Cardiac fibroblast (primary cell): ENCODE measurements around the gene SHC1.

ENCODE experiments used
- DNase-seq, 2 donors: peaks; one replicate each; pipeline versions ENCODE4 v3.0.0 to v3.0.0-alpha.2; 2010; ENCODE audit warnings: low read depth in 2 of 2
- H3K4me3 ChIP-seq, 2 donors: replicated peaks in 1 of 2; 1 replicate in 1 of 2; 2 replicates in 1 of 2; pipeline ENCODE4 v1.5.1; 2011; ENCODE audit warnings: low read depth in 2 of 2, low read length in 2 of 2, mild to moderate bottlenecking in 2 of 2, moderate library complexity in 1 of 2
- TF ChIP-seq, protein P1 (sequence below): IDR thresholded peaks from one replicate; pipeline ENCODE4 v1.5.1; 2011; ENCODE audit warnings: low read depth, mild to moderate bottlenecking, low read length, inconsistent platforms

The SHC1 gene

DNA sequence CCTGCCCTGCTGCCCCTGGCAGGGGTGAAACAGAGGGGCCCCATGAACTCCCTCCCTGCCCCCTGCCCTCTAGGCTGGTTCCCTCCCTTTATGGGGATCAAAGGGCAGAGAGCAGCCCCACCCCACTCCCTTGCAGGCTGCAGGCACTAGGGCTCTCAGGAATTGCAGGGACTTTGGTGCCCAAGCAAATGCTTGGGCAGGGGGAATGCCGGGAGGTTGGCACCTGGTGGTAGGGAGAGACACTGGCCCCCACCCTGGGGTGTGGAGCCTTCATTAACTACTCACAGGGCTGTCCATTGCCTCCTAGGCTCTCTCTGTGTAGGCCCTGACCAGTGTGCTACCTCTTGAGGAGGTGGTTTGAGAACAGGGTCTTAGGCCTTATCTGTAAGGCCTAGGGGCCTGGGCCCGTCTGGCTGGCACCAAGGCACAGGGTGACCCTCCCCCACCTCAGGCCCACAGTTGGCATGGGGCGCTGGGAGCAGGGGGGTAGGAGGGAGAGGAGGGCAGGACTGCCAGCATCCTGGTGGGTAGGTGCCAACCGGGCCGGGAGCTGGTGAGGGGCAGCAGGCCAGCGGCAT lies 36.8 kb upstream of the SHC1 start:
- DNase-seq = no peak
- TF ChIP-seq, protein P1, sequence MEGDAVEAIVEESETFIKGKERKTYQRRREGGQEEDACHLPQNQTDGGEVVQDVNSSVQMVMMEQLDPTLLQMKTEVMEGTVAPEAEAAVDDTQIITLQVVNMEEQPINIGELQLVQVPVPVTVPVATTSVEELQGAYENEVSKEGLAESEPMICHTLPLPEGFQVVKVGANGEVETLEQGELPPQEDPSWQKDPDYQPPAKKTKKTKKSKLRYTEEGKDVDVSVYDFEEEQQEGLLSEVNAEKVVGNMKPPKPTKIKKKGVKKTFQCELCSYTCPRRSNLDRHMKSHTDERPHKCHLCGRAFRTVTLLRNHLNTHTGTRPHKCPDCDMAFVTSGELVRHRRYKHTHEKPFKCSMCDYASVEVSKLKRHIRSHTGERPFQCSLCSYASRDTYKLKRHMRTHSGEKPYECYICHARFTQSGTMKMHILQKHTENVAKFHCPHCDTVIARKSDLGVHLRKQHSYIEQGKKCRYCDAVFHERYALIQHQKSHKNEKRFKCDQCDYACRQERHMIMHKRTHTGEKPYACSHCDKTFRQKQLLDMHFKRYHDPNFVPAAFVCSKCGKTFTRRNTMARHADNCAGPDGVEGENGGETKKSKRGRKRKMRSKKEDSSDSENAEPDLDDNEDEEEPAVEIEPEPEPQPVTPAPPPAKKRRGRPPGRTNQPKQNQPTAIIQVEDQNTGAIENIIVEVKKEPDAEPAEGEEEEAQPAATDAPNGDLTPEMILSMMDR = no peak
- no peak overlapping the region for H3K4me3 ChIP-seq

DNA sequence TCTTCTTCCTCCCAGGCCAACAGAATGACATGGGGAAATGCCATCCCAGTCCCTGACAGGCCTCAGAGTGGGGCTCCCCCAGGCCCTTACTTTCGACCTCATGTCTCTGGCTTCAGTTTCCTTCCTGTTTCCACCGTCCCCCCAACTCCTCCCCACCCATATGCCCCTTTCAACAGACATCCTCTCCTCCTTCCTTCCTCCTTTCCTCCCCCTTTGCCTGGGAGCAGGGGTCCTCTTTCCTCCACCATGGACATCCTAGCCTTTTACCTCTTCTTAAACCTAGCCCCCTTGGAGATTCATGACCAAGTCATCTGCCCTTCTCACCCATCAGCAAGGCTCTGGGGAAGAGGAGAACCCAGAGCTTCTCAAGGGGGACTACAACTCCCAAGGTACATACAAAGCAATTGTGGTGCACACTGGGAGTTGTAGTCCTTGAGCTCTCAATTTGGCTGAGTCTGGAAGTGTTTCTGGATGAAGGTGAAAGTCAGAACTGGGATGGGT lies 36.1 kb upstream of the SHC1 start:
- TF ChIP-seq, protein P1 = no peak
- peak; percentile 39 to 51 for DNase-seq
- H3K4me3 ChIP-seq = no peak overlapping the region

GRCh38 chr1:155005076-155006011 lies 34.8 kb upstream of the SHC1 start:
- H3K4me3 ChIP-seq = no peak overlapping the region
- TF ChIP-seq, protein P1 = no peak
- DNase-seq = peak in 1 of 2 donors; percentile 47

DNA sequence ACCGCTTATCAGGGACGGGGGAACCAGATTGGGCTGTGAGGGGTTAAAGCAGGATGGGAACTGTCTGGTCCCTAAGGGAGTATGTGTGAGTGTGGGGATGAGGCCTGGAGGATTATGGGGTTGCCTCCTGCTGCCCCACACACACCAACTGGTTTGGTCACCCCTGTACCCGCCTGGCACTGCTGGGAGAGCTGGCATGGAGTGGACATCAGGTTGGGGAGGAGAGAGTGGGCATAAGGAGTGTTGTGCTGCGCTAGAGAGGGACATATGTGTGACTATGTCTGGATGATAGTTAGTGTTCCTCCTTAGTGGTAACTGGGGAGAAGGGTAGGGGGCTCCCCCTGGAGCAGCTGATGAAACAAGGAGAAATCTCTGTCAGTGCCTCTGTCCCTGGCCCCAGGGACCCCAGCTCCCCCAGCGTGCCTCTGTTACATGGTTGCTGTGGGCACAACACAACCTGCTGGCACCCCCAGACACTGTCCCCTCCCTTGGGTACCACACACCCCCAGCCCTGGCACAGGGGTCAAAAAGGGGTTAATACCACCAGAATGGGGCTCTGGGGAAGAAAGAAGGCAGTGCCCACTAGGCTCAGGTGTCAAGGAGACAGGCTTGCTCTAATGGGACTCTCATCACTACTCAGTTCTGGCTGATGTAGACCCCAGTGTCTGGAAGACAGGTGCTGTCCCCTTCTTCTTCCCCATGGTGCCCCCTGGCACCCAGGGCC lies 34.0 kb upstream of the SHC1 start:
- peak overlapping the region; percentile 85 to 88 for H3K4me3 ChIP-seq
- TF ChIP-seq, protein P1 = no peak

DNA sequence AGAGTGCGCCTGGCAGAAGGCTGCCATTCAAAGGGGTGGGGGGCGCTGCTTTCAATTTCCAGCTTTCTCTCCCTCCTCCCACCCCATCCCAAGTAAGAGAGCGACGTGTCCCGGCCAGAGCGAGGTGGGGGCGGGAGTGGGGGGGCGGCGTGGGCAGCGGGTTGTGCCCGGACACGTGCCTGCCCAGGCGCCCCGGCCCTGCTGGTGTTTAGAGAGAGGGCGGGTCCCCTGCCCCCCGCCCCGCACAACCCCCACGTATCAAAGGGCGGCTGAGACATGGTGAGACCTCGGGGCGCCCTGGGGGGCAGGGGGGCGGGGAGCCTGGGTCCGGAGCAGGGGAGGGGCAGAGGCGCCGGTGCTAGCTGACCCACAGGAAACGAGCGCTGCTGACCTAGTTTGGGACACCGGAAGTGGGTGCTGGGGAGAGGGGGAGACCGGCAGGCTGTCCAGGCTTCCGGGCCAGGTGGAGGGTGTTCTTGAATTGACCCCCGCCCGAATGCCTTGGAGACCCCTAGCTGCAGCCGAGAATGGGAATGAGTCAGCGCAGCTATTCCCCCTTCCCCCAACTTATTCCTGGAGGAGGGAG lies 33.3 kb upstream of the SHC1 start:
- peak; percentile 37 to 51 for DNase-seq
- TF ChIP-seq, protein P1 = no peak

More for the DNA sequence above, 34.0 kb upstream of the SHC1 start:
- no peak for DNase-seq

DNA sequence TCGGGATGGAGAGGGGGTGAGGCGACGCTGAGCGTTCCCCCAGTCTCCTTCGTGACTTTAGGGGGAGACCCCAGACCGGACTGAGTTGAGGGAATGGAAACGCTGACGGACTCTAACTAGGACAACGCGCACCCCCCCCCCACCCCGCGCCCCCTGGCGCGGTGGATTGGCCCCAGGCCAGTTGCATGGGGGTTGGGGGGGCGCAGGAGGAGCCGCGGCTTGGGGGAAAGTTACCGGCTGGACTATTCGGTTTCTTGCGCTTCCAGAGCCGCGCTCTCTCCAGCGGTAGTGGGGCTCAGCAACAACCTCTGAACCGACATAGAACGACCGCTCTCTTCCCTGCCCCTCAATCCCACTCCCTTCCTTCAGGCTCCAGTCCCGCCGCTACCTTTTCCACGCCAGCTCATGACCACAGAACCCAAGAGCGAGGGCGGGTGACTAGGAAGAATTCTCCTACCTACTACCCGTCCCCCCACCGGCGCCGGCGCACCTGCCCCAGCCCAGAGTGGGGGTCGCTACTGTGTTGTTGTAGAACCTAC lies 32.7 kb upstream of the SHC1 start:
- TF ChIP-seq, protein P1 = no peak
- peak in 1 of 2 donors; percentile 30 for DNase-seq

More for the DNA sequence above, 33.3 kb upstream of the SHC1 start:
- peak overlapping the region; percentile 85 to 88 for H3K4me3 ChIP-seq

More for the DNA sequence above, 32.7 kb upstream of the SHC1 start:
- peak overlapping the region; percentile 85 to 88 for H3K4me3 ChIP-seq
